ENCODE results near the gene SLC25A22. TPM values are rescaled to one million over a fixed set of nuclear protein-coding genes. Genes with fewer than 3 reads are reported as not detected.

SLC25A22 gene
- total and polyA plus RNA-seq, 2 donors (not counting 1 experiment from before 2014, with no cell fraction given) = 9.9 to 10.4 TPM

- H3K4me1 ChIP-seq (ENCODE audit: control insufficient read depth, extremely low read depth, insufficient read depth, low read length) = peaks cover 19% of the 10 kb centered on the region
- H3K27me3 ChIP-seq (ENCODE audit: control insufficient read depth, insufficient read depth, low read length) = no peaks in the 10 kb centered on the region
- H3K9ac ChIP-seq (ENCODE audit: insufficient read depth, low read length) = no peak overlapping the region
- DNase-seq (ENCODE audit: low read depth in 2 of 2) = no peak
- no peak overlapping the region for H3K4me2 ChIP-seq (ENCODE audit: extremely low read depth, insufficient read depth, low read length)
- H3K36me3 ChIP-seq (ENCODE audit: control insufficient read depth, insufficient read depth, low read length) = peaks cover 15% of the 10 kb centered on the region
- H3K27ac ChIP-seq (ENCODE audit: insufficient read depth, low read length) = no peak overlapping the region
- peaks cover 16% of the 10 kb centered on the region for H3K79me2 ChIP-seq (ENCODE audit: control insufficient read depth, insufficient read depth, low read length)
- H2AFZ ChIP-seq (ENCODE audit: low read length) = no peak overlapping the region
- TF ChIP-seq EZH2 (IDR thresholded peaks at IDR 0.05; ENCODE audit: low read length, missing control alignments) (no peak), CTCF (conservative IDR thresholded peaks at IDR 0.05 in 1 of 2, IDR thresholded peaks at IDR 0.05 in 1 of 2; ENCODE audit: low read depth in 1 of 2, low read length in 2 of 2) (no peak)
- no peaks in the 10 kb centered on the region for H3K9me3 ChIP-seq (ENCODE audit: control insufficient read depth, insufficient read depth, low read depth, low read length)
- H4K20me1 ChIP-seq (ENCODE audit: control insufficient read depth, extremely low read depth, insufficient read depth, low read length) = no peaks in the 10 kb centered on the region
- no peak overlapping the region for H3K4me3 ChIP-seq (replicated peaks in 1 of 4; ENCODE audit: control extremely low read depth in 1 of 4, insufficient read depth in 1 of 4, low read depth in 3 of 4, low read length in 4 of 4)
Measured at GRCh38 chr11:824292-824880, 26.3 kb upstream of the SLC25A22 start.

- no peak overlapping the region for H3K4me3 ChIP-seq (replicated peaks in 1 of 4; ENCODE audit: control extremely low read depth in 1 of 4, insufficient read depth in 1 of 4, low read depth in 3 of 4, low read length in 4 of 4)
- no peak overlapping the region for H2AFZ ChIP-seq (ENCODE audit: low read length)
- H3K36me3 ChIP-seq (ENCODE audit: control insufficient read depth, insufficient read depth, low read length) = peaks cover 15% of the 10 kb centered on the region
- no peak overlapping the region for H3K4me2 ChIP-seq (ENCODE audit: extremely low read depth, insufficient read depth, low read length)
- H3K79me2 ChIP-seq (ENCODE audit: control insufficient read depth, insufficient read depth, low read length) = peaks cover 16% of the 10 kb centered on the region
- no peaks in the 10 kb centered on the region for H3K9me3 ChIP-seq (ENCODE audit: control insufficient read depth, insufficient read depth, low read depth, low read length)
- no peak overlapping the region for H3K9ac ChIP-seq (ENCODE audit: insufficient read depth, low read length)
- TF ChIP-seq EZH2 (IDR thresholded peaks at IDR 0.05; ENCODE audit: low read length, missing control alignments) (no peak), CTCF (conservative IDR thresholded peaks at IDR 0.05 in 1 of 2, IDR thresholded peaks at IDR 0.05 in 1 of 2; ENCODE audit: low read depth in 1 of 2, low read length in 2 of 2) (no peak)
- no peak overlapping the region for H3K27ac ChIP-seq (ENCODE audit: insufficient read depth, low read length)
- no peaks in the 10 kb centered on the region for H4K20me1 ChIP-seq (ENCODE audit: control insufficient read depth, extremely low read depth, insufficient read depth, low read length)
- DNase-seq (ENCODE audit: low read depth in 2 of 2) = no peak
- peaks cover 18% of the 10 kb centered on the region for H3K4me1 ChIP-seq (ENCODE audit: control insufficient read depth, extremely low read depth, insufficient read depth, low read length)
- H3K27me3 ChIP-seq (ENCODE audit: control insufficient read depth, insufficient read depth, low read length) = no peaks in the 10 kb centered on the region
Measured at GRCh38 chr11:823441-824291, 25.6 kb upstream of the SLC25A22 start.

- no peaks in the 10 kb centered on the region for H3K9me3 ChIP-seq (ENCODE audit: control insufficient read depth, insufficient read depth, low read depth, low read length)
- no peak for DNase-seq (ENCODE audit: low read depth in 2 of 2)
- peaks cover 20% of the 10 kb centered on the region for H3K4me1 ChIP-seq (ENCODE audit: control insufficient read depth, extremely low read depth, insufficient read depth, low read length)
- no peaks in the 10 kb centered on the region for H4K20me1 ChIP-seq (ENCODE audit: control insufficient read depth, extremely low read depth, insufficient read depth, low read length)
- no peak overlapping the region for H2AFZ ChIP-seq (ENCODE audit: low read length)
- no peak overlapping the region for H3K27ac ChIP-seq (ENCODE audit: insufficient read depth, low read length)
- no peak overlapping the region for H3K9ac ChIP-seq (ENCODE audit: insufficient read depth, low read length)
- H3K27me3 ChIP-seq (ENCODE audit: control insufficient read depth, insufficient read depth, low read length) = no peaks in the 10 kb centered on the region
- H3K36me3 ChIP-seq (ENCODE audit: control insufficient read depth, insufficient read depth, low read length) = peaks cover 15% of the 10 kb centered on the region
- TF ChIP-seq EZH2 (IDR thresholded peaks at IDR 0.05; ENCODE audit: low read length, missing control alignments) (no peak), CTCF (conservative IDR thresholded peaks at IDR 0.05 in 1 of 2, IDR thresholded peaks at IDR 0.05 in 1 of 2; ENCODE audit: low read depth in 1 of 2, low read length in 2 of 2) (no peak)
- peak overlapping the region in 1 of 4 experiments; percentile 81 for H3K4me3 ChIP-seq (replicated peaks in 1 of 4; ENCODE audit: control extremely low read depth in 1 of 4, insufficient read depth in 1 of 4, low read depth in 3 of 4, low read length in 4 of 4)
- H3K79me2 ChIP-seq (ENCODE audit: control insufficient read depth, insufficient read depth, low read length) = peaks cover 16% of the 10 kb centered on the region
- H3K4me2 ChIP-seq (ENCODE audit: extremely low read depth, insufficient read depth, low read length) = peak overlapping the region; percentile 0
Measured at GRCh38 chr11:821512-822371, 23.7 kb upstream of the SLC25A22 start.
